Measurements from ENCODE around the gene SLC66A1.

DNA sequence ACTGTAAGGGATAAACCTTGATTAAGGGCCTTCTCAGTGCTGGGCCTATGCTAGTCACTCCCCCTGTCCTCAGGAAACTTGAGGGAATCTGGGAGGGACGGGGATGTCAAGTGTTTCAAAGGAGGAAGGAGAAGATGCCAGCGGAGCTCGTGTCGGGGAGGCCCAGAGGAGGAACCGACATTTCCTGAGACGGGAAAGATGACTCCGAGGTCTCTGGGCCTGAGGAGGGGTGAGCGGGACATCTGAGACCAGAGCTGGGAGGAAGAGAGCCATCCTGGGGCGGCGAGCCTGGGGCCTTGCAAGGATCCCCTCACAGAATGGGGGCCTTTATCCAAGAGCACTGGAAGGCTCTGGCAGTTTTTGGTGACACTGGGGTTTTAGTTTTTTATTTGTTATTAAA is 10.4 kb downstream of the SLC66A1 start:
- TF ChIP-seq, protein P1, sequence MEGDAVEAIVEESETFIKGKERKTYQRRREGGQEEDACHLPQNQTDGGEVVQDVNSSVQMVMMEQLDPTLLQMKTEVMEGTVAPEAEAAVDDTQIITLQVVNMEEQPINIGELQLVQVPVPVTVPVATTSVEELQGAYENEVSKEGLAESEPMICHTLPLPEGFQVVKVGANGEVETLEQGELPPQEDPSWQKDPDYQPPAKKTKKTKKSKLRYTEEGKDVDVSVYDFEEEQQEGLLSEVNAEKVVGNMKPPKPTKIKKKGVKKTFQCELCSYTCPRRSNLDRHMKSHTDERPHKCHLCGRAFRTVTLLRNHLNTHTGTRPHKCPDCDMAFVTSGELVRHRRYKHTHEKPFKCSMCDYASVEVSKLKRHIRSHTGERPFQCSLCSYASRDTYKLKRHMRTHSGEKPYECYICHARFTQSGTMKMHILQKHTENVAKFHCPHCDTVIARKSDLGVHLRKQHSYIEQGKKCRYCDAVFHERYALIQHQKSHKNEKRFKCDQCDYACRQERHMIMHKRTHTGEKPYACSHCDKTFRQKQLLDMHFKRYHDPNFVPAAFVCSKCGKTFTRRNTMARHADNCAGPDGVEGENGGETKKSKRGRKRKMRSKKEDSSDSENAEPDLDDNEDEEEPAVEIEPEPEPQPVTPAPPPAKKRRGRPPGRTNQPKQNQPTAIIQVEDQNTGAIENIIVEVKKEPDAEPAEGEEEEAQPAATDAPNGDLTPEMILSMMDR (IDR thresholded peaks at IDR 0.05) = no peak
- TF ChIP-seq POLR2AphosphoS5 (IDR thresholded peaks at IDR 0.05) (no peak), EP300 (IDR thresholded peaks at IDR 0.05; ENCODE audit: low read depth) (no peak)
